GM12865 (cell line): ENCODE data around the gene SIM2.

Experiments
- DNase-seq: peaks from one replicate; pipeline ENCODE4 v3.0.0; 2010; ENCODE audit warnings: low read depth
- H3K4me3 ChIP-seq: 2 replicates; pipeline ENCODE4 v1.5.1; 2011; ENCODE audit warnings: mild to moderate bottlenecking, low read depth, low read length, control low read depth
- TF ChIP-seq, protein P1 (sequence below): IDR thresholded peaks from 2 replicates; pipeline ENCODE4 v1.5.1; 2011; ENCODE audit warnings: low read length, control low read depth, low read depth, inconsistent platforms; ENCODE audit not compliant: insufficient read depth; ENCODE audit errors: missing control alignments

Gene SIM2

DNA sequence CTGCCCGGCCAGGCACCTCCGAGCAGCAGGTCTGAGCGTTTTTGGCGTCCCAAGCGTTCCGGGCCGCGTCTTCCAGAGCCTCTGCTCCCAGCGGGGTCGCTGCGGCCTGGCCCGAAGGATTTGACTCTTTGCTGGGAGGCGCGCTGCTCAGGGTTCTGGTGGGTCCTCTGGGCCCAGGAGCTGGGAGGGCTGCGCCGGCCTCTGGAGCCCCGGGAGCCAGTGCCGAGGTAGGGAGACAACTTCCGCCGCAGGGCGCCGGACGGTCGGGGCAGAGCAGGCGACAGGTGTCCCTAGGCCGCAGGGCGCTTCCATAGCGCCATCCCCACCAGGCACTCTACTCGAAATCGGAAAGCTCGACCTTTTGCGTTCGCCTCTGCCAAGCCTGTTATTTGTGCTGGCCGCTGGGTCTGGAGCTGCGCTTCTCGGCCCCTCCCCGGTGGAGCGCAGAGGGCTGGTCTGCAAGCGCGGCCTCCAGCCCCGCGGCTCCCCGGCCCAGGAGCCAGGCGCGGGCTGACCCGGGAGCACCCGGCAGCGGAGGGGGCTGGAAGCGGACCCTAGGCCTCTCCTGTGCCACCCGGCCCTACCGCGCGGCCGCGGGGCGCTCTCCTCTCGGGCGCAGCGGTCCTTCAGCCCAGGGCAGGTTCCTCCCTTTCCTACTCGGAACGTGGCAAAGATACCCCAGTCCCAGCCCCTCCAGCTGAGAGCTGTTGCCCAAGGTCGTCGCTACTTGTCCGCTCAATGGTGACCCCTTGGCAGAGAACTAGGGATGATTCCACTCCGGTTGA lies 2.2 kb downstream of the SIM2 start:
- no peak overlapping the region for H3K4me3 ChIP-seq
- TF ChIP-seq, protein P1, sequence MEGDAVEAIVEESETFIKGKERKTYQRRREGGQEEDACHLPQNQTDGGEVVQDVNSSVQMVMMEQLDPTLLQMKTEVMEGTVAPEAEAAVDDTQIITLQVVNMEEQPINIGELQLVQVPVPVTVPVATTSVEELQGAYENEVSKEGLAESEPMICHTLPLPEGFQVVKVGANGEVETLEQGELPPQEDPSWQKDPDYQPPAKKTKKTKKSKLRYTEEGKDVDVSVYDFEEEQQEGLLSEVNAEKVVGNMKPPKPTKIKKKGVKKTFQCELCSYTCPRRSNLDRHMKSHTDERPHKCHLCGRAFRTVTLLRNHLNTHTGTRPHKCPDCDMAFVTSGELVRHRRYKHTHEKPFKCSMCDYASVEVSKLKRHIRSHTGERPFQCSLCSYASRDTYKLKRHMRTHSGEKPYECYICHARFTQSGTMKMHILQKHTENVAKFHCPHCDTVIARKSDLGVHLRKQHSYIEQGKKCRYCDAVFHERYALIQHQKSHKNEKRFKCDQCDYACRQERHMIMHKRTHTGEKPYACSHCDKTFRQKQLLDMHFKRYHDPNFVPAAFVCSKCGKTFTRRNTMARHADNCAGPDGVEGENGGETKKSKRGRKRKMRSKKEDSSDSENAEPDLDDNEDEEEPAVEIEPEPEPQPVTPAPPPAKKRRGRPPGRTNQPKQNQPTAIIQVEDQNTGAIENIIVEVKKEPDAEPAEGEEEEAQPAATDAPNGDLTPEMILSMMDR = no peak
- no peak for DNase-seq

DNA sequence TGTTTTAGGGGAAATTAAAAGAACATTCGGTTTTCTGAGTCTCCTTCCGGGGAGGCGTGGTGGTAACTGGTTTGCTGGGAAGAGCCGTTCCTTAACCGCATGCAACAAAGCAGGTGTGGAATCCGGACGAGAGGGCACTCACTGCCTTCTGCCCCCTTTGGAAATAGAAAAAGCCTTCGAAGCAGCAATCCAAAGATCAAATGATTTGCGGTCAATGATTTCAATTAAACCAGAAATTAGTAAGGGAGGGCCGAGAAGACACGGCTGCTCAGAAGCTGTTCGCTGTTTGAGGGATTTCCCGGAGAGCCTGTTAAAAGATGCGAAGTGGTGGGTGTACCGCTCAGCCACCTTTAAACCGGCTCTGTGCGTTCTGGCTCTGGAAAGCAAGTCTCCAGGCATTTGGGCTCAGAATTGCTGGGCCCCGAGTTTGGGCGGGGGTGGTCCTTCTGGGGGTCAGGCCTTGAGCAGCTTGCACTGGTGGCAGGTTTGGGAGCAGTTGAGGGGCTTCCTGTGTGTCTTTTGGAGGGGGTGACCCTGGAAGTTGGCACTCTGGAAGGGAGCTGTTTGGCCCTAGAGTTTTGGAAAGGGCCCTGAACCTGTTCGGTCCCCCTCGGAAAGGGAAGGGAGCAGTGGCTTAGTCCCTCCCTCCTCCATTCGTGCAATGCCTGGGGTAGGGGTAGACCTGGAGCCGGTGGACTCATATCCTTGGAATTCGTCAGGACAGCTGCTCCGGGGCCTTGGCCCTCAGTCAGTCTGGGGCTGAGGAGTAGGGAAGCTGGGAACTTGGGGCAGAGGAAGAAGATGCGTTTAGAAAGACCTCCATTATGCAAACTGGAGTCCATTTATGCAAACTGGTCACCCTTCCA lies 3.1 kb downstream of the SIM2 start:
- no peak overlapping the region for H3K4me3 ChIP-seq
- no peak for DNase-seq
- TF ChIP-seq, protein P1 = no peak

DNA sequence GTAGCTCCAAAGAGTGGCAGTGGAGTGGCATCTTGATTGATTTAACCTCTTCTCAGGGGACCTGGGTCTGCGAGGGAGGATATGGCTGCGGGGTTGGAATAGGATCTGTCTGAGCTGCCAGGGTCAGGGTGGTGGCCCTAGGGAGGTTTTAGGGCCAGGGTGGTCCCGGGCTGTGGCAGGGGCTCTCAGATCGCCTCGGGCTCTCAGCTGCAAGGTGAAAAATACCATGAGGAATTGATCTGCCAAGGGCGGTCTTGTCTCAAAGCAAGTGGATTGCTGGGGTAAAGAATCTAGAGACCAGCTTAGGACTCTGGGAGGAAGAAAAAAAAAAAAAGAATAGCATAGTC lies 3.7 kb downstream of the SIM2 start:
- no peak overlapping the region for H3K4me3 ChIP-seq
- no peak for DNase-seq
- TF ChIP-seq, protein P1 = no peak

DNA sequence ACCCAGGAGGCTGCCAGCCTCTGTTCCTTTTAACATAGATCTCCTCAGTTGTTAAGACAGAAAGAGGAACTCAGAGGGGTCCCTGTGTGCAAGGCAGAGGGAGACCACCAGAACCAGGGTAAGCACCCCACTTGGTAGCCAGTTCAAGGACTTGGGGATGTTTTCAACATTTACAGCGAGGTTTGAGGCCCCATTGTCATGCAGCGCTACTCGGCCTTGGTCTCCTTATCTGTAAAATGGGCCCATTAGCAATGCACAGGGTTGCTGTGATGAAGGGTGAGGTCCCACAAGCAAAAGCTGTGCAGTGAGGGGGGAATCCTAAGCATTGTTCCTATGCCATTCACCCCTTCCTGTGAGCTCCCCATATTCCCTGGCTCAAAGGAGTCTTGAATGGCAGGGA lies 4.2 kb downstream of the SIM2 start:
- TF ChIP-seq, protein P1 = no peak
- no peak for DNase-seq
- no peak overlapping the region for H3K4me3 ChIP-seq

DNA sequence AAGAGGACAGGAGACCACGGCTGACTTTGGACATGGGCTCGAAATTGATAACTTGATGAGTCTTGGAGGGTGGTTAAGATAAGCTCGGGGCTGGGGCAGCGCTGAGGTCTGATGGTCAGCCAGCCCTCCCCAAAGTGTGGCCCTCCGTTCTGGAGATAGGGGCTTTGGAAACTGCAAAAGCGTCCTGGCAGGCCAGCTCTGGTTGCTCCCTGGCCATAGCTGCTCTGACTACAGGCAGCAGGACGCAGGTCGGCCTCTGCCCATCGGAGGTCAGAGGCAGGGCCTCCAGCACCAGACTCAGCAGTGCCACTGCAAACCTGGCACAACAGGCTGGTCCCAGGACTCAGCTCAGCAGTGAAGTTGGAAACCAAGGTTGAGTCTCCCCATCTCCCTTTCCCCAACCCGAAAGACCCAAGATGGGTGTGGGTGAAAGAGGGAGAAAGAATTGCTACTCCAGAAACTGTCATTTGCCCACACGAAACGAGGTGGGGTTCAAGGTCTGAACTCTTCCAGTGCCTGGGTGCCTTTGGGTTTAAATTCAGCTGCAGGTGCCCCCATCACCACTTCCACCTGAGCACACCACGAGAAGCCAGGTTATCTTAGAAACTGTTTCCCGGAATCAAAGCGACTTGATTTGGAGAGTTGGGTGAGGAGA lies 4.8 kb downstream of the SIM2 start:
- no peak overlapping the region for H3K4me3 ChIP-seq
- no peak for DNase-seq
- TF ChIP-seq, protein P1 = no peak

DNA sequence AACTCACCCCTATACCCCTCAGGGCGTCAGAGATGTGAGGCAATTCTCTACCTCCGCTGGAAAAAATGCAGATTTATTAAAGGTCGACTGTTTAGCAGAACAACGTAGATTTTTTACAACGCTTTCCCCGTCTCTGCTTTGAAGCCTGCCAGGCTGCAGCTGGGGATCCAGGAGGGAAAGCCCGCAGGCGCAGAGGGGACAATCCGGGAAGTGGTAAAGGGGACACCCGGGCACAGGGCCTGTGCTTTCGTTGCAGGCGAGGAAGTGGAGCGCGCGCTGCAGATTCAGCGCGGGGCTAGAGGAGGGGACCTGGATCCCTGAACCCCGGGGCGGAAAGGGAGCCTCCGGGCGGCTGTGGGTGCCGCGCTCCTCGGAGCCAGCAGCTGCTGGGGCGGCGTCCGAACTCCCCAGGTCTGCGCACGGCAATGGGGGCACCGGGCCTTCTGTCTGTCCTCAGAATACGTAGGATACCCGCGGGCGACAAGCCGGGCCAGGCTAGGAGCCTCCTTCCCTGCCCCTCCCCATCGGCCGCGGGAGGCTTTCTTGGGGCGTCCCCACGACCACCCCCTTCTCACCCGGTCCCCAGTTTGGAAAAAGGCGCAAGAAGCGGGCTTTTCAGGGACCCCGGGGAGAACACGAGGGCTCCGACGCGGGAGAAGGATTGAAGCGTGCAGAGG lies 5.5 kb downstream of the SIM2 start:
- no peak overlapping the region for H3K4me3 ChIP-seq
- DNase-seq = no peak
- TF ChIP-seq, protein P1 = no peak
